ENCODE data around the gene LCP2. TPM values are rescaled to one million over a fixed set of nuclear protein-coding genes. Genes with fewer than 3 reads are reported as not detected.

The LCP2 gene
- total RNA-seq, 4 donors from 2014 or later, result 3.9 to 17.9 (median 12.6) TPM

- Histone ChIP-seq H3K27ac (peak overlapping the region in 2 of 4 donors; percentile 45 to 52), H3K4me1 (peaks cover 14 to 60% (median 15%) of the 10 kb centered on the region in 3 donors), H3K27me3 (peaks cover 0 to 22% (median 2%) of the 10 kb centered on the region in 4 donors), H3K4me3 (no peak overlapping the region), H3K36me3 (no peaks in the 10 kb centered on the region), H3K9me3 (no peaks in the 10 kb centered on the region)
- no peak for TF ChIP-seq CTCF (IDR thresholded peaks at IDR 0.05)
- TF ChIP-seq POLR2A (IDR thresholded peaks at IDR 0.05), result no peak
- intact Hi-C loops (cut with DNase I), result no loop called here
- WGBS, 2 donors, result 65 to 69% methylated on average over 13 to 15 of the region's 15 CpGs
- no peak for DNase-seq
These were observed 27.1 kb downstream of the LCP2 start for GRCh38 chr5:170270293-170271069.

- TF ChIP-seq CTCF (IDR thresholded peaks at IDR 0.05) (no peak), POLR2A (IDR thresholded peaks at IDR 0.05) (no peak)
- DNase-seq, result no peak
- intact Hi-C loops (cut with DNase I), result loop anchor here (10.0 kb wide), 1 partner anchor 145 kb away; no protein-coding TSS in a partner anchor
These were observed 28.0 kb downstream of the LCP2 start for GRCh38 chr5:170269579-170269978.

GRCh38 chr5:170268884-170269283 lies 28.7 kb downstream of the LCP2 start:
- H3K27ac ChIP-seq, result peak overlapping the region in 2 of 4 donors; percentile 45 to 87
- intact Hi-C loops (cut with DNase I), result loop anchor here (10.0 kb wide), 1 partner anchor 146 kb away; no protein-coding TSS in a partner anchor
- H3K4me1 ChIP-seq, result peaks cover 14 to 53% (median 15%) of the 10 kb centered on the region in 3 donors
- no peak for DNase-seq
- H3K9me3 ChIP-seq, result no peaks in the 10 kb centered on the region
- TF ChIP-seq POLR2A (IDR thresholded peaks at IDR 0.05) (no peak), CTCF (IDR thresholded peaks at IDR 0.05) (no peak)
- no peak overlapping the region for H3K4me3 ChIP-seq
- peaks cover 0 to 23% (median 2%) of the 10 kb centered on the region in 4 donors for H3K27me3 ChIP-seq
- no peaks in the 10 kb centered on the region for H3K36me3 ChIP-seq
- 17 to 51% methylated on average over 2 to 3 of the region's 3 CpGs for WGBS, 2 donors

More at GRCh38 chr5:170269579-170269978, 28.0 kb downstream of the LCP2 start:
- no peaks in the 10 kb centered on the region for H3K9me3 ChIP-seq
- no peak overlapping the region for H3K4me3 ChIP-seq
- peaks cover 0 to 23% (median 2%) of the 10 kb centered on the region in 4 donors for H3K27me3 ChIP-seq
- peak overlapping the region in 2 of 4 donors; percentile 45 to 87 for H3K27ac ChIP-seq
- 58 to 67% methylated on average over 7 of the region's 7 CpGs for WGBS, 2 donors
- H3K36me3 ChIP-seq, result no peaks in the 10 kb centered on the region
- H3K4me1 ChIP-seq, result peaks cover 14 to 55% (median 15%) of the 10 kb centered on the region in 3 donors

- intact Hi-C loops (cut with DNase I), result loop anchor here (10.0 kb wide), 1 partner anchor 147 kb away; no protein-coding TSS in a partner anchor
- no peaks in the 10 kb centered on the region for H3K9me3 ChIP-seq
- H3K4me1 ChIP-seq, result peaks cover 14 to 46% (median 15%) of the 10 kb centered on the region in 3 donors
- peak overlapping the region in 2 of 4 donors; percentile 1 to 24 for H3K4me3 ChIP-seq
- H3K27ac ChIP-seq, result peak overlapping the region; percentile 34 to 61 (median 48)
- TF ChIP-seq CTCF (IDR thresholded peaks at IDR 0.05) (no peak), POLR2A (IDR thresholded peaks at IDR 0.05) (no peak)
- no peaks in the 10 kb centered on the region for H3K36me3 ChIP-seq
- no peak for DNase-seq
- WGBS, 2 donors, result 22 to 48% methylated on average over 9 to 10 of the region's 15 CpGs
- peaks cover 0 to 23% (median 2%) of the 10 kb centered on the region in 4 donors for H3K27me3 ChIP-seq
These were observed 29.4 kb downstream of the LCP2 start for GRCh38 chr5:170268153-170268689.

Measured in esophagus squamous epithelium (tissue), 5 donors.